NCI-H446 treated with DMSO at 0.1 percent for 48 hours (cell line): ENCODE data around the gene RABGAP1L.
"Not testable (repeated sequence)": the region's sequence is repeated elsewhere in the genome, so short reads cannot be mapped to it uniquely, and the experiment has no call there.

Experiments
- DNase-seq: peaks from one replicate; lab custom pipeline; 2025; lab: John Stamatoyannopoulos, UW

RABGAP1L gene

DNA sequence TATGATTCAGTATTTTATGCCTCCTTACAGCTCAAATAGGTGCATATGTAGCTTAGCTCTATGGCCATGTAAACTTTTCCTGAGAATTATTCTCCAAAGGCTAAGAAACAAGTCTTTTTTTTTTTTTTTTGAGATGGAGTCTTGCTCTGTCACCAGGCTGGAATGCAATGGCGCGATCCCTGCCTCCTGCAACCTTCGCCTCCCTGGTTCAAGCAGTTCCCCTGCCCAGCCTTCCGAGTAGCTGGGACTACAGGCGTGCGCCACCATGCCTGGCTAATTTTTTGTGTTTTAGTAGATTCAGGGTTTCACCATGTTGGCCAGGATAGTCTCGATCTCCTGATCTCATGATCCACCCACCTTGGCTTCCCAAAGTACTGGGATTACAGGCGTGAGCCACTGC, 657.3 kb downstream of the RABGAP1L start:
- DNase-seq: not testable (repeated sequence)

DNA sequence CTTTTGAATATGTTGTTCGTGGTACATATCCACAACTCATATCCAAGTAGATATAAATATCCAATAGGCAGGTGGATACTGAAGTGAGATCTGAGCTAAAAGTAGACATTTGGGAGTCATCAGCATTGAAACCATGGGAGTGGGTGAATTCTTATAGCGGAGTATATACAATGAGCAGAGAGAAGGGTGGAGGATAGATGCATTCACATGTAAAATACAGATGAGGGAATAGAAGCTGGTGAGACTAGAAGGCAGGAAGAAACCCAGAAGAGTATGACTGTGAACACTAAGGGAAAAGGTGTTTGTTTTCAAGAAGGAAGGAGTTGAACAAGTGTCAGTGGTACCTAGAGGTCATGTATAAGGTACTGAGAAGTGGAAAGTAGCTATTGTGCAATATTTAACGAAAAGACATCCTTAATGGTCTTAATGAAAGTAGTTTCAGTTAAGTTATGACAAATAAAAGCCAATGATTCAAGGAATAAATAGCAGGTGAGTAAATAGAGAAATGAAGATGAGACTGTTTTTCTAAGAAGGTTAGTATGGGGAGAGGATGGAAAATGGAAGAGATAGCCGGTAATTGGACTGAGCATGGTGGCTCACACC, 658.8 kb downstream of the RABGAP1L start:
- DNase-seq: no peak

DNA sequence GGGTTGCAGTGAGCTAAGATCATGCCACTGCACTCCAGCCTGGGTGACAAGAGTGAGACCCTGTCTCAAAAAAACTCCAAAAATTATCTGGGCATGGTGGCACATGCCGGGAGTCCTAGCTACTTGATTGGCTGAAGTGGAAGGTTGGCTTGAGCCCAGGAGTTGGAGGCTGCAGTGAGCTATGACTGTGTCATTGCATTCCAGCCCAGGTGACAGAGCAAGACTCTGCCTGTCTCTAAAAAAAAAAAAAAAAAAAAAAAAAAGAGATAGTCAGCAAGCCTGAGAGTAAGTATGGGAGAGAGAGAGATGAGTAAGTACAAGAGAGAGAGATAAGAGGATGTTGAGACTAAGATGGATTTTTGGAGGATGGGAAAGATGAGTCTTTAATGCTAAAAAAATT, 659.6 kb downstream of the RABGAP1L start:
- no peak for DNase-seq

DNA sequence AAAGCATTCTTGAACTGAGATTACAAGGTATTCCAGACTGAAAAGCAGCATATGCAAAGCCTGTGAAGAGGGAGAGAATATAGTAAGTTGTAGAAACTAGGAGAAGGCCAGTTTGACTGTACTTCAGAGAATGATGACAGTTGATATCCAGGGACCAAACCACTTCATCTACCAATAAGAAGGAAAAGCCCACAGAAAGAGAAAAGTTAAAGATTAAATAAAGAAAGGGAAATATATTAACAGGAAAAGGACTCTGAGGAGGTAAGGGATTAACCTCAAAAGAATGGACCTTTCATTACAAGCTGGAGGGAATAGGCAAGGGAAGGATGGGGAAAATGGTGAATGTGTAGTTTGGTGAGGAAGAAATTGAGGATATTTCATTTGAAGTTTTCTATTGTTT, 660.3 kb downstream of the RABGAP1L start:
- DNase-seq: no peak

DNA sequence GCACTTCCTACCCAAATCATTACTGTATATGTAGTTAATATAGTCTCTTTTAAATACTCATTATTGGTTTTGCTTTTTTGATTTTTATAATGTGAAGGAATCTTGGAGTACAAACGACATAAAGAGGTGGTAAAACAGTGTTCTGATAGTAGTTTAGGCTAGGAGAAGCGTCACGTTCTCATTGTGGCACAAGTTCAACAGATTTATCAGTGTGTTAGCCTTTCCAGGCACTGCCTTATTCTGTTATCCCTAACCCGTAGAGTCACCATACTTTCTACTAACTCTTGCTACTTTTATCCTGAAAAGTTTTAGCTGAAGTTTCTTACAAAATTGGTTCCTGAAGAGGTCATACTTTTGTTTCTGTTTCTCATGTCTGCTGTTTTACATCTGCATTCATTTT, 665.8 kb downstream of the RABGAP1L start:
- DNase-seq: no peak

DNA sequence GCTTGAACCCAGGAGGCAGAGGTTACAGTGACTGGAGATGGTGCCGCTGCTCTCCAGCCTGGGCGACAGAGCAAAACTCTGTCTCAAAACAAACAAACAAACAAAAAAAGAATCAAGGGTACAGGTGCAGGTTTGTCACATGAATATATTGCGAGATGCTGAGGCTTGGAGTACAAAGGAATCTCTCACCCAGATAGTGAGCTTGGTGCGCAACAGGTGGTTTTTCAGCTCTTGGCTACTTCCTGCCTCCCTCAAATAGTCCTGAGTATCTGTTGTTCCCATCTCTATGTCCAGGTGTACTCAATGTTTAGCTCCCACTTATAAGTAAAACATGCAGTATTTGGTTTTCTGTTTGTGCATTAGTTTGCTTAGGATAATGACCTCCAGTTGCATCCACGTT, 666.5 kb downstream of the RABGAP1L start:
- DNase-seq: no peak

DNA sequence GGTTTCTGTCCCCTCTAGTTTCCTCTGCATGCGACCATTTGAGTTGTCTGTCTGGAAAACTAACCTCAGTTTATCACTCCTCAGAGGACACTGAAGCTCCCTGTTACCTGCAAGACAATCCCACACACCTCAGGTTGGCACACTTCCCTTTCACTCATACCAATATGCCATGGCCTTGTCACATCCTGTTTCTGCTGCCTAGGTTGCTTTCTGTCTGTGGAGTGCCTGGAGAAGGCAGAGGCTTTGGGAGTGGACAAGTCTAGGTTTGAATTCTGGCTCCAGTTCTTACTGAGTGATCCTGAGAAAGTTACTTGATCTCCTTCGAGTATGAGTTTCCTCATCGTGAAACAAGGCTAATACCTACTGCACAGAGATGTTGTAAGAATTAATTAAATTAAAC, 668.9 kb downstream of the RABGAP1L start:
- no peak for DNase-seq

DNA sequence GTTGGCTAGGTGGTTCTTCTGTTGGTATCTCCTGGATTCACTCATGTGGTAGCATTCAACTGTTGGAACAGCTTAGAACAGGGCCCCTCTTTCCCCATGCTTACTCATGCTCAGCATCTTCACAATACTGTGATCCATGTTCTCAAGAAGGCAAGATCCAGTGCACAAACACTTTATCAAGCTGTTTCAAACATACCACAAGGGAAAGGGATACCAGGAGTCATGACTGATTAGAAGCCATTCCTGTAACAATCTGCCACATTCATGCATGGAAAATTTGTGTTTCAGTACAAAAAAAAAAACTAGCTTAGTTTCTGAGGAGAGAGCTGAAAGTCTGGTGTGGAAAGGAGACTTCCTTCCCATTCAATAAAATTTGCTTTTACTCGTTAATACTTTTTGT, 670.7 kb downstream of the RABGAP1L start:
- DNase-seq: no peak

DNA sequence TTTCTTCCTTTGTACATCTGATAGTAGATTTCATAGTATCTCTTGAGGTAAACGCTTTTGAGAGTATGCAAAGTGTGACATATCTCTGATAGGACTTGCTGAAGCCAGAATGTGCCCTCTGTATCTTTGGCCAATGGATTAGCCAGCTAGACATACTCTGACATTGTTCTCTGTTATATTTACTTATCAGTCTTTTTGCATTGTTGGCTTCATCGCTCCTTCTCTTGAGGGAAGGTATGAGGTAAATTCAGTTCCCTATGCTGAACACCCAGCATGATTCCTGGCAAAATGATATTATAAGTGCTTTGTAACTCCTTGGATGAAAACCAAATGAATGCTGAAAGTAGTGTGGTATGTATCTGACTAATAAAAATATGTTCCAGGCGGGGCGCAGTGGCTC, 677.2 kb downstream of the RABGAP1L start:
- no peak for DNase-seq

DNA sequence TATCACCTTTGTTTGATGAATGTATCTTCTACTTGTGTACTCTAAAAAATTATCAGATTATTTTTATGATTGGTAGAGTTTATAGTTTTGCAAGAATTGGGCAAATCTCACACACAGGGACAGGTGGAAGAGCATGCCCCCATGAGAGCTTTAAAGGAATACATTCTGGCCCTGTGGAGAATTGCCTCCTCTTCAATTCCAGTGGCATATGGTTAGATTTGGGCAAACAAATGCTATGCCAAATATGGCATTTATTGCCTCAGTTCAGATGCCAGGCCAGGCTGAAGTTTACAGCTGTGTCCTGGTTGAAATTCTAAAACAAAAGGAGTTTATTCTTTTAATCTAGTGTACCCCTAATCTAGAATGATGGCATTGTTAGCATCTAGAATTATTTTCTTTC, 678.1 kb downstream of the RABGAP1L start:
- DNase-seq: peak; percentile 40

DNA sequence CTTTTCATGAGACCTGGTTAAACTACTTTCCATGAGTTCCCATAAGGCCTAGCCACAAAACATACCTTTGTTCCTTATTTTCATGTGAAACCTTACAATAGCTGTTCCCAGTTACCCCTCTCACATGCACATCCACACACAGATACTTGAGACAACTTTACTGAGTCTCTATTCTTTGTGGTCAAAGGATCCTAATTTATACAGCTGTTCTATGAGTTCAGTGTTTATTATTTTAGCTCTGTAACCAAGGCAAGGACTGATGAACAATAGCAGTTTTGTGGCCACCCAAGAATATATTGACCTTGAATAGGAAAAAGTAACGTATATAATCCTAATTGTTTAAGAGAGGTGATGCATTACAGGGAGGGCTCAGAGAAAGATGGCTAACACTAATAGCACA, 679.9 kb downstream of the RABGAP1L start:
- DNase-seq: no peak

DNA sequence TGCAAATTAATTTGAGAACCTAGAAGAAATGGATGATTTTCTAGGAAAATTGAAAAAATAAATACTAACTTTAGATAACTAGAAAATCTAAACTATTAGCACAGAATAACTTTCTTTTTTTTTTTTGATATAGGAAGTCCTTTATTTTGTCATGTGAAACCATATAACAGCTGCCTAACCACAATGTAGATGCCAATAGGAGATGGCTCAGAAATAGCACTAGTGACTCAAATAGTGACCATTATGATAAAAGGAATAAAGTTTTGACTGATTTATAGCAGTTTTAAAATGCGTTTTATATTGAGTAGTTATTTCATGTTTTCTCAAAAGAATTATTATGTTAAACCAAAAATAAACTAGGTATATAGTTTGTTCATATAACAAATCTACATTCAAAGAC, 682.4 kb downstream of the RABGAP1L start:
- DNase-seq: no peak

DNA sequence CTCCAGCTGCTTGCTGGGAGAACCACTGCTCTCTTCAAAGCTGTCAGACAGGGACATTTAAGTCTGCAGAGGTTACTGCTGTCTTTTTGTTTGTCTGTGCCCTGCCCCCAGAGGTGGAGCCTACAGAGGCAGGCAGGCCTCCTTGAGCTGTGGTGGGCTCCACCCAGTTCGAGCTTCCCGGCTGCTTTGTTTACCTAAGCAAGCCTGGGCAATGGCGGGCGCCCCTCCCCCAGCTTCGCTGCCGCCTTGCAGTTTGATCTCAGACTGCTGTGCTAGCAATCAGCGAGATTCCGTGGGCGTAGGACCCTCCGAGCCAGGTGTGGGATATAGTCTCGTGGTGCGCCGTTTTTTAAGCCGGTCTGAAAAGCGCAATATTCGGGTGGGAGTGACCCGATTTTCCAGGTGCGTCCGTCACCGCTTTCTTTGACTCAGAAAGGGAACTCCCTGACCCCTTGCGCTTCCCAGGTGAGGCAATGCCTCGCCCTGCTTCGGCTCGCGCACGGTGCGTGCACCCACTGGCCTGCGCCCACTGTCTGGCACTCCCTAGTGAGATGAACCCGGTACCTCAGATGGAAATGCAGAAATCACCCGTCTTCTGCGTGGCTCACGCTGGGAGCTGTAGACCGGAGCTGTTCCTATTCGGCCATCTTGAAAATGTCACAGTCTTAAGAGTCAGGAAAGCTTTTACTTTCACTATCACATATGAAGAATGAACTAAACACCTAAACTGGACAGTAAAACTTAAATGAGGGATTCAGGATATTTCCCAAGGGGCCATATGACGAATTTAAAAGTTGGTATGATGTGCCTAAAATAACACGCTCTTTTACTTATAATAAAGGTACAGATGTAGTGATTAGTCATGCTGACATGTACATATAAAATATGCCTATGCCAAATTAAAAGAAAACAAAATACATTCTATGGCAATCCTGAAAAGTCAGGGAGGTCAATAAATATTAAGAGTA, 689.6 kb downstream of the RABGAP1L start:
- not testable (repeated sequence) for DNase-seq

DNA sequence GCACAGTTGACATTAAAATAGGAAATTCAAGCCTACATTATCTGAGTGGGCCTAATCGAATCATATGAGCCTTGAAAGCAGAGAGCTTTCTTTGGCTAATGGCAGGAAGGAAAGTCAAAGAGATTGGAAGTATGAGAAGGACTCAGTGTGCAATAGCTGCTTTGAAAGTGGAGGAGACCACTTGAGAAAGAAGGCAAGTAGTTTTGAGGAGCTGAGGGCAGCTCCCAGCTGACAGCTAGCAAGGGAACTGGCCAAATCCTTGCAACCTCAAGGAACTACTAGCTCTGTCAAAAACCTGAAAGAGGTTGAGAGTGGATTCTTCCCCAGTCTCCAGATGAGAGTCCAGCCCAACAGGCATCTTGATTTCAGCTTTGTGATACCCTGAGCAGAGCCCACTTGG, 691.4 kb downstream of the RABGAP1L start:
- DNase-seq: no peak

DNA sequence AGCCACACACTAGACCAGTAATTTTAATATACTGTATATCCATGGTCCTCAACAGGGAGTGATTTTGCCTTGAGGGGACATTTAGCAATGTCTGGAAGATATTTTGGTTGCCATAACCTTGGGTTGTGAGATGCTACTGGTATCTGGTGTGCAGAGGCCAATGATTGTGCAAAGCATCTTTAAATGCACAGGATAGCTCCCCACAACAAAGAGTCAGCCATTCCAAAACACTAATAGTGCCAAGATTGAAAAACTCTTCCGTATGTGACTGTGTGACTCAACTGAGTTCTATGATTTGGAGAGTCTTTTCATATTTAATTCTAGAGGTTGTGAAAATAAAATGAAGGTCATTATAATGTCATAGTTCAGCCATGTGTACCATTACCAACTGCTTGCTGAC, 699.0 kb downstream of the RABGAP1L start:
- no peak for DNase-seq

DNA sequence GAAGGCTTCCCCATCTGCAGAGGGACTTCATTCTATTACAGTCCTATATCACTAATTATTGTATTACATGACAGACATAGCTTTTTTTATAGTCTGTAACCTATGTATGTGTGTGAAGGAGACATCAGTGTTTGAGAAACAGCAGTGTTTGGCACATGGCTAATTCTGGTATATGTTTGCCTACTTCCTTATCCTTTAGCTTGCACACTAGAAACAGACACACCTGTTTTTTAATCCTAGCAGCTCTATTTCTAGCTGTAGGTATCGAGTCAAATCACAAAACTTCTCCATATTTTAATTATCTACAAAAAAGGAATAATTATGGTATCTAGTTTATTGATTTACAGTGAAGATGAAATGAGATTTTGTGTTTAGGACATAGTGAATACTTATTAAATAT, 711.0 kb downstream of the RABGAP1L start:
- no peak for DNase-seq

DNA sequence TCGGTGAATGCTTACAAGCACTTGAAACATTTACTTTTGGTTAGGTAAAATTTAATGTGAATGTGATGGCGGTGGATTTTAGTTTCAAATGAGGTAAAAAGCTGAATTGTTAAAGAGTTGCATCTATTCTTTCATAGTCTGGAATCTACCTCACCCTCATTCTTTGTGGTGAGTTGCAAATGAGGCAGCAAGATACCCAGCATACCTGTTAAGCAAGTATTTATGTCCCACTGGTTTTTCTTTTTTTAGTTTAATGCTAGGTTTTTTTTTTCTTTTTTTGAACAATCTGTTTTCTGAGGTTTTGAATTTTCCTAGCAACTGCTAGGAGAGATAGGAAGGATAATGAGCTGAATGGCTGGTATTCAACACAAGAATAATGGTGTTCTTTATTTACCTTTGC, 712.6 kb downstream of the RABGAP1L start:
- no peak for DNase-seq

DNA sequence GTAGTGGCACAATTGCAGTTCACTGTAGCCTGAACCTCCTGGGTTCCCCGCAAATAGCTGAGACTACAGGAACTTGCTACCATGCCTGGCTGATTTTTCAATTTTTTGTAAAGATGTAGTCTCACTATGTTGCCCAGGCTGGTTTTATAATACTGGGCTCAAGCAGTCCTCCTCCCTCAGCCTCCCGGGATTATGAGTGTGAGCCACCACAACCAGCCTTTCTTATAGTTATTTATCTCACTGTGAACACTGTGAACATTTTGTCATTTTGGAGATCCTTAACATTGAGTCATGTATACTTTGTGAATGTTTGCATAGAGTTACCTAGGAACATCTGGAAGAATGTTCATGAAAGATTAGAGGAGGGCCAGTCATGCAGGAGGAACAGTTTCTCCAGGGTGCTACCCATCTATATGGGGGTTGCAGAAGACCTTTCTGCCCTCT, 713.3 kb downstream of the RABGAP1L start:
- DNase-seq: no peak

DNA sequence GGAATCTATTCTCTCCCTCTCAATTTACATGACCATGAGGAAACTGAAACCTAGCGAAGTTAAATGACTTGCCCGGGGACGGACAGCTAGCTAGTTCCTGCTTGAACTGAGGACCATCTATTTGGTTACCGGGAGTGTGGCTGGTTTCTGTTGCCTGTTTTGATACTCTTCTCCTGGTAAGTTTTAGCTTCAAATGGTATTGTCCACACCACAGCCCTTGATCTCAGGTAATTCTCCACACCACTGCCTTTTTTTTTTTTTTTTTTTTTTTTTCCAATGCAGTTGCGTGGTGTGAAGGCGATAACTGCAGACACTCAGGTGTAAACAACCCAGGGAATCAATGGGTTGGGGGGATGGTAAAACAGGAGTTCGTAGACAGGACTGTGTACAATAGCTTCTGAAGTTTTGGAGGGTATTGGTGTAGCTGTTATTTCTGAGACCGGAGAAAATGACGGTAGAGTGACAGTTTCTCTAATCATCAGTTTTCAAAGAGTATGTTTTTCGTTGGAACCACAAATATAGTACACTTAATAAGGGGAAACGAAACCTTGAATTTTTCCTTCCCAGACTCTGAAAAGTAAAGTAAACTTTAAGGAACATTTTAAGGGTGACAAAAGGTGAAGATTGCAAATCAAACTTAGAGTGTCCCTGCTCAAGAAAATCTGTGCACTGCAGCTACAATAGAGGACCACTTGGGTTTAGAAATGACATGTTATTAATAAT, 715.2 kb downstream of the RABGAP1L start:
- no peak for DNase-seq

DNA sequence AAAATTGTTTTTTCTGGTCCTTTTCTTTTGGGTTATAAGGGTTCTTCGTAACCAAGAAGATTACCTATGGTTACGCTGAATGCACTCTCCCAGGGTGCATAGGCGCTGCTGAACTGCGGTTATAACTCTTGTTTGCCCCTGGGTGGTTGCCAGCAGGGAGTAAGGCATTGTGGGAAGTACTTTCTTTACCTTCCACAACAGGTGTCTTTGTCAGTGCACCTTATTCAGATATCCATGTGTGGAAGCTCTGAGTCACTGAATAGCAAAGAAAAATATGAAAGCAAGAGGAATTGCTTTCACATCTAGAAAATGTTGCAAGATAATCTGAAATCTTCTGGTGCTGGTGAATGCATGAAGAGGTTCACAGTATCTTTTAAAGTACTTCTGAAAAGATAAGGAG, 716.0 kb downstream of the RABGAP1L start:
- DNase-seq: no peak

DNA sequence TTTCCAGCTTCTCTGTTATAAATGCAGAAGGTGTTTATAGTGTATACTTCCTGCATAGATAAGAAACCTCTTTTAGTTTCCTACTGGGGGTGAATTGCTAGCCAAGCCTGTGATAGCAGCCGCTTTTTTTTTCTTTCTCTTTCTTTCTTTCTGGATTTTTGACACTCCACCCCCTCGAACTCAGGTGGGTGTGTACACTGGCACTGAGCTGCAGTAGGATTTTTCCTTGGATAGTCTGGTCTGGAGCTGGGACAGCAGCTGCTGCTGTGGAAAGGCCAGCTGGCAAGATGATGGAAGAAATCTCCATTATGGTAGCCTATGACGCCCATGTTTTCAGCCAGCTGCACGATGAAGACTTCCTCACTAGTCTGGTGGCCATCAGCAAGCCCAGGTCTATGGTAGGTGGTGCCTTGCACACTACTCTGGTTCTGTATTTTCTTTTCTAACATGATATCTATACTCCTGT, 717.9 kb downstream of the RABGAP1L start:
- no peak for DNase-seq

DNA sequence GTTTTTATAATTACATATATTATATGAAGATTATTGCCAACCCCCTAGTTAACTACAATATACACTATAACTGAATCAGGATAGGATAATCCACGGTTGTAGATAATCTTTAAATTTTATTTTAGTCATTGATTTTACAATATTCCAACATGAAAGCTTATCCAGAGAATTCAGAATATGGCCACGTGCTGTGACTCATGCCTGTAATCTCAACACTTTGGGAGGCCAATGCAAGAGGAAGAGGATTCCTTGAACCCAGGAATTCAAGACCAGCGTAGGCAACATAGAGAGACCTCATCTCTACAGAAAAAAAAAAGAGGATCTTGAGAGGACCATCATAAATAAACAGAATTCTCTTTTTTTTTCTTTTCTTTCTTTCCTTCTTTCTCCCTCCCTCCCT, 720.9 kb downstream of the RABGAP1L start:
- no peak for DNase-seq

DNA sequence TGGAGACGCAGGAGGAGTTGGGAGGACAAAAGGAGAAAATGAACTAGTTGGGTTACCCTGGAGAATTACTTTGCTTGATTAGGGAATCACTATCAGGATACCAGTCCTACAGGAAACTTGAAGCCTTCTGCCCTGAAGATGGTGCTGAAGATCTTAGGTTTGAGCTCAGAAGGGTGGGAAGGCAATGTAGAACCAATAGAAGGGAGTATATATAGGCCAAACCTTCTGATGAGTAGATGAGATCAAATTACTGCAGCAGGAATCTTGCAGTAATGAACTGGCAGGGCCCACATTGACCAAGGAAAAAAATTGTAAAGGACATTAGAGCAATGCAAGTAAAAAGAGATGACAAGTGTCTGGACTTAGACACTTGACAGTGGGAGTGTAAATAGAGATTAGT, 724.1 kb downstream of the RABGAP1L start:
- peak; percentile 8 for DNase-seq
